ENCODE data around the gene MRPS27. TPM values are rescaled to one million over a fixed set of nuclear protein-coding genes. Genes with fewer than 3 reads are reported as not detected.

The MRPS27 gene
- total and polyA plus RNA-seq, 9 of the 15 experiments (the other 6 are each of a cell fraction or from before 2014, with no cell fraction given), result 73.6 to 144 (median 106) TPM

DNA sequence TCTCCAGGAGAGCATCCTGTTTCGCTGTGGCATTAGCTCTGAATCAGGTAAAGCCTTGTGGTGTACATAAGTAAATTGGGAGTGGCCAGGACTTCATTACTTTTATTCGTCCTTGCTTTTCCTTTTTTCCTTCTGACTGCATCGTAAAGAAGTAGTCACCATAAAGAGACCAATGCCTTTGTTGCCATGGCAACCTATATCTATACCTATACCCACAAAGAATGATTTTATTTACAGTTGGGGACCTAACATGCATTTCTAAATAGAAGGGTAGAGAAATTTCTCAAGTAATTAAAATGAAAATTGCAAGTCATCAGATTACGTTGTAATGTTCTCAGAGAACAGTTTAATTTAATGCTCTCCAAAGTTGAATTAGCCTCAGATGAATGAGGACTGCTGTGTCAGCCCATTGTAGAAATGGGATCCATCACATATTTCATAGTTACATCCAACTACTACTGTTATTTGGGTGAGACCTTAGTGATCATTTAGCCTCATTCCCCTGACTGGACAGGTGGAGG lies 18.7 kb upstream of the MRPS27 start (continued):
- TF ChIP-seq ZNF316 (IDR thresholded peaks at IDR 0.05) (peak; percentile 72), MAFG (tag; conservative IDR thresholded peaks at IDR 0.05) (peak; percentile 59), SREBF1 (IDR thresholded peaks at IDR 0.05; ENCODE audit: borderline replicate concordance, low read depth, low read length) (no peak), MAX (CRISPR knock-in tag; IDR thresholded peaks at IDR 0.05) (no peak), MAFF (IDR thresholded peaks at IDR 0.05; ENCODE audit: low read length) (0 out of 2 replicates have a peak, but pooled peaks have one; percentile 8), C11orf30 (IDR thresholded peaks at IDR 0.05; ENCODE audit: low read depth) (peak; percentile 48), RFX1 (IDR thresholded peaks at IDR 0.05) (peak; percentile 86), CXXC5 (CRISPR knock-in tag; IDR thresholded peaks at IDR 0.05) (no peak), HIVEP1 (CRISPR knock-in tag; IDR thresholded peaks at IDR 0.05) (no peak), ZNF511 (CRISPR knock-in tag; IDR thresholded peaks at IDR 0.05) (no peak), ZNF76 (CRISPR knock-in tag; IDR thresholded peaks at IDR 0.05; ENCODE audit: borderline replicate concordance) (no peak), ZKSCAN3 (CRISPR knock-in tag; IDR thresholded peaks at IDR 0.05) (no peak), ESRRA (IDR thresholded peaks at IDR 0.05; ENCODE audit: borderline replicate concordance, low read depth) (no peak), NCOA6 (IDR thresholded peaks at IDR 0.05) (no peak), MYC (IDR thresholded peaks at IDR 0.05; ENCODE audit: low read depth, low read length) (no peak), MYC (CRISPR knock-in tag; IDR thresholded peaks at IDR 0.05; ENCODE audit: borderline replicate concordance, low read depth) (no peak)
- TF ChIP-seq, protein P1, sequence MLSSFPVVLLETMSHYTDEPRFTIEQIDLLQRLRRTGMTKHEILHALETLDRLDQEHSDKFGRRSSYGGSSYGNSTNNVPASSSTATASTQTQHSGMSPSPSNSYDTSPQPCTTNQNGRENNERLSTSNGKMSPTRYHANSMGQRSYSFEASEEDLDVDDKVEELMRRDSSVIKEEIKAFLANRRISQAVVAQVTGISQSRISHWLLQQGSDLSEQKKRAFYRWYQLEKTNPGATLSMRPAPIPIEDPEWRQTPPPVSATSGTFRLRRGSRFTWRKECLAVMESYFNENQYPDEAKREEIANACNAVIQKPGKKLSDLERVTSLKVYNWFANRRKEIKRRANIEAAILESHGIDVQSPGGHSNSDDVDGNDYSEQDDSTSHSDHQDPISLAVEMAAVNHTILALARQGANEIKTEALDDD (IDR thresholded peaks at IDR 0.05), result no peak
